OCI-LY7 (cell line): ENCODE results near the gene COL4A2. TPM values are rescaled to one million over a fixed set of nuclear protein-coding genes. Genes with fewer than 3 reads are reported as not detected.

Experiments used
- BruUV-seq: library from RNA; stranded (reverse); fragments of 400-500 nt; replicated peaks from 2 replicates; lab custom pipeline; 2021; lab: Mats Ljungman, UMichigan
- CTCF ChIA-PET: fragments of 300-600 bp; sonication (Branson Sonifier 250); formaldehyde crosslinking; loops from one replicate; lab custom pipeline; 2022; ENCODE audit warnings: antibody characterized with exemption; ENCODE audit not compliant: unreplicated experiment; lab: Charles Lee
- POLR2A ChIA-PET: fragments of 300-600 bp; sonication (Branson Sonifier 250); formaldehyde crosslinking; loops from one replicate; lab custom pipeline; 2022; ENCODE audit warnings: antibody characterized with exemption; lab: Charles Lee
- DNase-seq: peaks from one replicate; pipeline ENCODE4 v3.0.0-alpha.2; 2015; ENCODE audit warnings: low spot score
- H2AFZ ChIP-seq: fragments of 200-600 bp; sonication (generic), shearing (Covaris generic); 2 replicates; pipeline ENCODE4 v1.6.1; 2014; ENCODE audit warnings: mild to moderate bottlenecking, antibody characterized with exemption, low read length, moderate library complexity
- H3K27ac ChIP-seq: fragments of 200-600 bp; sonication (generic); 2 replicates; pipeline ENCODE4 v1.5.1; 2014; ENCODE audit warnings: mixed run types, low read depth, mild to moderate bottlenecking, moderate library complexity, low read length, inconsistent platforms; ENCODE audit not compliant: poor library complexity, severe bottlenecking
- H3K36me3 ChIP-seq: fragments of 200-600 bp; sonication (generic); 2 replicates; pipeline ENCODE4 v1.6.1; 2014; ENCODE audit warnings: mild to moderate bottlenecking, antibody characterized with exemption, low read length, moderate library complexity, mixed read lengths; ENCODE audit not compliant: insufficient read depth
- H3K4me1 ChIP-seq: fragments of 200-600 bp; sonication (generic); 2 replicates; pipeline ENCODE4 v1.5.1; 2014; ENCODE audit warnings: mild to moderate bottlenecking, low read length; ENCODE audit not compliant: insufficient read depth, poor library complexity, severe bottlenecking
- H3K4me2 ChIP-seq: fragments of 200-600 bp; sonication (generic); 2 replicates; pipeline ENCODE4 v1.6.1; 2014; ENCODE audit warnings: mild to moderate bottlenecking, low read length
- H3K4me3 ChIP-seq: fragments of 200-600 bp; sonication (generic); 2 replicates; pipeline ENCODE4 v1.5.1; 2014; ENCODE audit warnings: mild to moderate bottlenecking, low read depth, low read length; ENCODE audit not compliant: poor library complexity, severe bottlenecking
- H3K79me2 ChIP-seq: fragments of 200-600 bp; sonication (generic); 2 replicates; pipeline ENCODE4 v1.6.1; 2016; ENCODE audit warnings: low read depth, mild to moderate bottlenecking, low read length, moderate library complexity, mixed read lengths; ENCODE audit not compliant: insufficient read depth
- H3K9me2 ChIP-seq: fragments of 200-600 bp; sonication (generic); 2 replicates; pipeline ENCODE4 v1.6.1; 2016; ENCODE audit warnings: mild to moderate bottlenecking, low read length, mixed read lengths; ENCODE audit not compliant: insufficient read depth
- H3K9me3 ChIP-seq: fragments of 200-600 bp; sonication (generic); 2 replicates; pipeline ENCODE4 v1.6.1; 2014; ENCODE audit warnings: mild to moderate bottlenecking, mixed run types, low read length, mixed read lengths
- H4K20me1 ChIP-seq: fragments of 200-600 bp; sonication (generic); 2 replicates; pipeline ENCODE4 v1.6.1; 2014; ENCODE audit warnings: mild to moderate bottlenecking, antibody characterized with exemption, low read length, moderate library complexity, mixed read lengths; ENCODE audit not compliant: insufficient read depth
- EZH2phosphoT487 ChIP-seq: fragments of 200-600 bp; sonication (generic); IDR thresholded peaks from 2 replicates; pipeline ENCODE4 v1.6.1; 2018; ENCODE audit warnings: low read depth, borderline replicate concordance, mild to moderate bottlenecking, mixed run types, antibody characterized with exemption, low read length, moderate library complexity, mixed read lengths
- intact Hi-C: fragments of 100-400 bp; cut with micrococcal nuclease; formaldehyde crosslinking; loops from one replicate; pipeline ENCODE4 v1.10.0; 2022; ENCODE audit not compliant: unreplicated experiment
- total RNA-seq, 2 experiments: library from RNA; depleted of rRNA in 1 of 2; stranded (reverse); fragments of >200 nt in 1 of 2; shearing (Covaris generic) in 1 of 2; gene quantifications; 2 replicates each; pipeline ENCODE4 v1.2.3, GENCODE V29; 2014 to 2022
- TF ChIP-seq, protein P1 (sequence below): fragments of 200-600 bp; sonication (generic); conservative IDR thresholded peaks from 2 replicates; pipeline ENCODE4 v1.5.1; 2014; ENCODE audit warnings: mild to moderate bottlenecking, antibody characterized with exemption, low read length, moderate library complexity, mixed read lengths

COL4A2 gene
- total RNA-seq, 2 experiments from 2014 or later: 0.34 TPM; not detected in 1

GRCh38 chr13:110280985-110281688 is 25.9 kb upstream of the COL4A2 start:
- POLR2A ChIA-PET: no interaction called here
- Histone ChIP-seq H3K4me3 (no peak overlapping the region), H3K4me2 (no peak overlapping the region), H3K36me3 (no peaks in the 10 kb centered on the region), H3K9me2 (no peaks in the 10 kb centered on the region), H3K27ac (no peak overlapping the region), H3K4me1 (no peaks in the 10 kb centered on the region), H4K20me1 (no peaks in the 10 kb centered on the region), H3K9me3 (no peaks in the 10 kb centered on the region), H2AFZ (no peak overlapping the region), H3K79me2 (no peaks in the 10 kb centered on the region)
- TF ChIP-seq, protein P1, sequence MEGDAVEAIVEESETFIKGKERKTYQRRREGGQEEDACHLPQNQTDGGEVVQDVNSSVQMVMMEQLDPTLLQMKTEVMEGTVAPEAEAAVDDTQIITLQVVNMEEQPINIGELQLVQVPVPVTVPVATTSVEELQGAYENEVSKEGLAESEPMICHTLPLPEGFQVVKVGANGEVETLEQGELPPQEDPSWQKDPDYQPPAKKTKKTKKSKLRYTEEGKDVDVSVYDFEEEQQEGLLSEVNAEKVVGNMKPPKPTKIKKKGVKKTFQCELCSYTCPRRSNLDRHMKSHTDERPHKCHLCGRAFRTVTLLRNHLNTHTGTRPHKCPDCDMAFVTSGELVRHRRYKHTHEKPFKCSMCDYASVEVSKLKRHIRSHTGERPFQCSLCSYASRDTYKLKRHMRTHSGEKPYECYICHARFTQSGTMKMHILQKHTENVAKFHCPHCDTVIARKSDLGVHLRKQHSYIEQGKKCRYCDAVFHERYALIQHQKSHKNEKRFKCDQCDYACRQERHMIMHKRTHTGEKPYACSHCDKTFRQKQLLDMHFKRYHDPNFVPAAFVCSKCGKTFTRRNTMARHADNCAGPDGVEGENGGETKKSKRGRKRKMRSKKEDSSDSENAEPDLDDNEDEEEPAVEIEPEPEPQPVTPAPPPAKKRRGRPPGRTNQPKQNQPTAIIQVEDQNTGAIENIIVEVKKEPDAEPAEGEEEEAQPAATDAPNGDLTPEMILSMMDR: no peak
- no peak for TF ChIP-seq EZH2phosphoT487
- intact Hi-C loops: no loop called here
- DNase-seq: no peak
- BruUV-seq: no TSS peak
- CTCF ChIA-PET: no interaction called here

DNA sequence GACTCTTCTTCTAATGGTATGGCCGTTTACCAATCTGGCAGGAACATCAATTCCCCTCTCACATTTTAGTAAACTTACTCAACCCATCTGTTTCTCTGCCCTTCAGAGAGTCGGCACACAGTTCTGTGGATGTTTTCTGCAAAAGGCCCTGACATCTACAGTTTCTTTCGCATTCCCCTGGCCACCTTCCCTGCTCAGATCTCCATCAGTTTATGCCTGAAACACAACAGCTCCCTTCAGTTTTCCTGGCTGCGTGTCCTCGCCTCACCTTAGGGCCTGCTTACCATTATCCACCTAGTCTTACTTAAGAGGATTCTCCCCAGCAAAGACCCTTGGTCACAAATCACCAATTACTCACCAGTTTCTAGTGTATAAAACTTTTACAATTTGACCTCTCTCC is 25.3 kb upstream of the COL4A2 start:
- no TSS peak for BruUV-seq
- Histone ChIP-seq H3K9me2 (no peaks in the 10 kb centered on the region), H3K79me2 (no peaks in the 10 kb centered on the region), H3K4me2 (no peak overlapping the region), H3K4me1 (no peaks in the 10 kb centered on the region), H3K4me3 (no peak overlapping the region), H3K27ac (no peak overlapping the region), H2AFZ (no peak overlapping the region), H4K20me1 (no peaks in the 10 kb centered on the region), H3K9me3 (no peaks in the 10 kb centered on the region), H3K36me3 (no peaks in the 10 kb centered on the region)
- POLR2A ChIA-PET: no interaction called here
- intact Hi-C loops: no loop called here
- CTCF ChIA-PET: no interaction called here
- TF ChIP-seq, protein P1: no peak
- no peak for TF ChIP-seq EZH2phosphoT487
- no peak for DNase-seq

GRCh38 chr13:110282316-110282841 is 24.7 kb upstream of the COL4A2 start:
- Histone ChIP-seq H3K4me2 (no peak overlapping the region), H3K4me1 (no peaks in the 10 kb centered on the region), H3K9me3 (no peaks in the 10 kb centered on the region), H3K9me2 (no peaks in the 10 kb centered on the region), H2AFZ (no peak overlapping the region), H3K79me2 (no peaks in the 10 kb centered on the region), H3K36me3 (no peaks in the 10 kb centered on the region), H4K20me1 (no peaks in the 10 kb centered on the region), H3K27ac (no peak overlapping the region), H3K4me3 (no peak overlapping the region)
- intact Hi-C loops: no loop called here
- ChIA-PET POLR2A (no interaction called here), CTCF (no interaction called here)
- DNase-seq: no peak
- TF ChIP-seq EZH2phosphoT487: no peak
- TF ChIP-seq, protein P1: no peak
- no TSS peak for BruUV-seq
